GM23338 (cell line): ENCODE data around the gene AGBL4. TPM values are rescaled to one million over a fixed set of nuclear protein-coding genes. Genes with fewer than 3 reads are reported as not detected.

Experiments
- ATAC-seq: fragments of 200-7000 bp; cut with Tn5 transposase; 3 replicates; pipeline ENCODE4 v1.9.1; 2020
- DNase-seq: peaks from one replicate; pipeline ENCODE4 v3.0.0-alpha.2; 2015; ENCODE audit warnings: low spot score
- H2AFZ ChIP-seq: fragments of 200-600 bp; sonication (generic); 2 replicates; pipeline ENCODE4 v1.8.0; 2016; ENCODE audit warnings: antibody characterized with exemption, mild to moderate bottlenecking, moderate library complexity
- H3F3A ChIP-seq: fragments of 200-600 bp; sonication (generic); replicated peaks from 2 replicates; pipeline ENCODE4 v1.8.0; 2017; ENCODE audit warnings: antibody characterized with exemption, mixed run types, low read depth
- H3K27ac ChIP-seq: fragments of 200-600 bp; sonication (generic); 2 replicates; pipeline ENCODE4 v1.6.1; 2016; ENCODE audit warnings: low read depth
- H3K27me3 ChIP-seq: fragments of 200-600 bp; sonication (generic); 2 replicates; pipeline ENCODE4 v1.8.0; 2016; ENCODE audit warnings: mild to moderate bottlenecking, mixed run types, moderate library complexity; ENCODE audit not compliant: insufficient read depth
- H3K36me3 ChIP-seq: fragments of 200-600 bp; sonication (generic); 2 replicates; pipeline ENCODE4 v1.8.0; 2016; ENCODE audit warnings: mild to moderate bottlenecking; ENCODE audit not compliant: insufficient read depth
- H3K4me1 ChIP-seq: fragments of 200-600 bp; sonication (generic); 2 replicates; pipeline ENCODE4 v1.8.0; 2016; ENCODE audit warnings: mild to moderate bottlenecking, moderate library complexity; ENCODE audit not compliant: insufficient read depth
- H3K4me2 ChIP-seq: fragments of 200-600 bp; sonication (generic); 2 replicates; pipeline ENCODE4 v1.7.1; 2017; ENCODE audit warnings: mixed run types
- H3K4me3 ChIP-seq: fragments of 200-600 bp; sonication (generic); 2 replicates; pipeline ENCODE4 v1.6.1; 2016; ENCODE audit warnings: mixed run types
- H3K79me2 ChIP-seq: fragments of 200-600 bp; sonication (generic); replicated peaks from 2 replicates; pipeline ENCODE4 v1.8.0; 2017; ENCODE audit warnings: mild to moderate bottlenecking; ENCODE audit not compliant: insufficient read depth
- H3K9me2 ChIP-seq: fragments of 200-600 bp; sonication (generic); 2 replicates; pipeline ENCODE4 v1.8.0; 2017; ENCODE audit not compliant: insufficient read depth
- H4K20me1 ChIP-seq: fragments of 200-600 bp; sonication (generic); replicated peaks from 2 replicates; pipeline ENCODE4 v1.8.0; 2017; ENCODE audit warnings: mild to moderate bottlenecking; ENCODE audit not compliant: insufficient read depth
- H3K27ac Mint-ChIP-seq: 2 replicates; pipeline ENCODE4 v1.8.0; 2020; ENCODE audit warnings: inconsistent platforms, mild to moderate bottlenecking, moderate library complexity, mixed read lengths
- H3K27me3 Mint-ChIP-seq: 3 replicates; pipeline ENCODE4 v1.8.0; 2022; ENCODE audit warnings: low read depth, mild to moderate bottlenecking, moderate library complexity, mixed read lengths, inconsistent platforms; ENCODE audit not compliant: insufficient read depth, poor library complexity
- H3K36me3 Mint-ChIP-seq: 3 replicates; pipeline ENCODE4 v1.8.0; 2021; ENCODE audit warnings: low read depth, mild to moderate bottlenecking, inconsistent platforms, moderate library complexity, mixed read lengths
- H3K4me1 Mint-ChIP-seq: 3 replicates; pipeline ENCODE4 v1.8.0; 2020; ENCODE audit warnings: mild to moderate bottlenecking, inconsistent platforms, mixed read lengths
- H3K4me3 Mint-ChIP-seq: 3 replicates; pipeline ENCODE4 v1.8.0; 2021; ENCODE audit warnings: moderate library complexity, mild to moderate bottlenecking, inconsistent platforms, mixed read lengths
- H3K9me3 Mint-ChIP-seq: 3 replicates; pipeline ENCODE4 v1.8.0; 2020; ENCODE audit warnings: moderate library complexity, mild to moderate bottlenecking, inconsistent platforms, mixed read lengths
- ETS1 ChIP-seq: IDR thresholded peaks from 2 replicates; pipeline ENCODE4 v1.6.1; 2016; ENCODE audit warnings: antibody characterized with exemption
- EZH2phosphoT487 ChIP-seq: fragments of 200-600 bp; sonication (generic); IDR thresholded peaks from one replicate; pipeline ENCODE4 v1.8.1; 2018; ENCODE audit warnings: antibody characterized with exemption; ENCODE audit not compliant: unreplicated experiment
- POLR2AphosphoS5 ChIP-seq: IDR thresholded peaks from 2 replicates; pipeline ENCODE4 v1.6.1; 2016; ENCODE audit warnings: antibody characterized with exemption, low read depth
- REST ChIP-seq: IDR thresholded peaks from one replicate; pipeline ENCODE4 v1.6.1; 2018; ENCODE audit warnings: antibody characterized with exemption; ENCODE audit not compliant: unreplicated experiment
- STAT1 ChIP-seq: IDR thresholded peaks from one replicate; pipeline ENCODE4 v1.6.1; 2016; ENCODE audit warnings: antibody characterized with exemption; ENCODE audit not compliant: unreplicated experiment
- ZNF114 ChIP-seq: fragments of 250-450 bp; sonication (Bioruptor Pico); IDR thresholded peaks from 2 replicates; pipeline ENCODE4 v1.5.0; 2020; ENCODE audit warnings: mild to moderate bottlenecking, moderate library complexity
- polyA plus RNA-seq: library from polyadenylated mRNA; unstranded; fragments of >200 nt; fragmentation: Nextera tagmentation; extraction: Ambion mirVana; gene quantifications from 2 replicates; pipeline ENCODE4 v1.2.1, GENCODE V29; 2016
- total RNA-seq: library from RNA; depleted of rRNA; stranded (reverse); fragments of >200 nt; shearing (Covaris generic); gene quantifications from 2 replicates; pipeline ENCODE4 v1.2.3, GENCODE V29; 2014
- TF ChIP-seq, protein P1 (sequence below), 2 experiments: fragments of 200-600 bp in 1 of 2; sonication (generic) in 1 of 2; conservative IDR thresholded peaks; 2 replicates each; pipeline versions ENCODE4 v1.5.1 to v1.6.1; 2016 to 2017; ENCODE audit warnings: antibody characterized with exemption in 2 of 2, low read depth in 2 of 2, mild to moderate bottlenecking in 2 of 2, moderate library complexity in 1 of 2

Gene AGBL4
- total and polyA plus RNA-seq, 2 experiments from 2014 or later = 0.91 to 1.5 TPM

- TF ChIP-seq REST (no peak), EZH2phosphoT487 (no peak), ETS1 (no peak), POLR2AphosphoS5 (no peak)
- TF ChIP-seq, protein P1, sequence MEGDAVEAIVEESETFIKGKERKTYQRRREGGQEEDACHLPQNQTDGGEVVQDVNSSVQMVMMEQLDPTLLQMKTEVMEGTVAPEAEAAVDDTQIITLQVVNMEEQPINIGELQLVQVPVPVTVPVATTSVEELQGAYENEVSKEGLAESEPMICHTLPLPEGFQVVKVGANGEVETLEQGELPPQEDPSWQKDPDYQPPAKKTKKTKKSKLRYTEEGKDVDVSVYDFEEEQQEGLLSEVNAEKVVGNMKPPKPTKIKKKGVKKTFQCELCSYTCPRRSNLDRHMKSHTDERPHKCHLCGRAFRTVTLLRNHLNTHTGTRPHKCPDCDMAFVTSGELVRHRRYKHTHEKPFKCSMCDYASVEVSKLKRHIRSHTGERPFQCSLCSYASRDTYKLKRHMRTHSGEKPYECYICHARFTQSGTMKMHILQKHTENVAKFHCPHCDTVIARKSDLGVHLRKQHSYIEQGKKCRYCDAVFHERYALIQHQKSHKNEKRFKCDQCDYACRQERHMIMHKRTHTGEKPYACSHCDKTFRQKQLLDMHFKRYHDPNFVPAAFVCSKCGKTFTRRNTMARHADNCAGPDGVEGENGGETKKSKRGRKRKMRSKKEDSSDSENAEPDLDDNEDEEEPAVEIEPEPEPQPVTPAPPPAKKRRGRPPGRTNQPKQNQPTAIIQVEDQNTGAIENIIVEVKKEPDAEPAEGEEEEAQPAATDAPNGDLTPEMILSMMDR (conservative IDR thresholded peaks at IDR 0.05; ENCODE audit: low read depth in 2 of 2) = no peak
Measured at GRCh38 chr1:48561444-48561843, 1462.3 kb downstream of the AGBL4 start (continued).

- Mint-ChIP-seq H3K27me3 (no peaks in the 10 kb centered on the region), H3K4me3 (no peak overlapping the region), H3K9me3 (no peaks in the 10 kb centered on the region; the same call in 2 of the 3 replicates), H3K36me3 (no peaks in the 10 kb centered on the region), H3K27ac (no peak overlapping the region), H3K4me1 (peaks cover 6% of the 10 kb centered on the region)
- Histone ChIP-seq H3K27me3 (no peaks in the 10 kb centered on the region), H3K36me3 (no peaks in the 10 kb centered on the region), H3K4me2 (no peak overlapping the region), H2AFZ (no peak overlapping the region), H4K20me1 (no peaks in the 10 kb centered on the region), H3K27ac (no peak overlapping the region), H3K9me2 (peaks cover 11% of the 10 kb centered on the region; the same call in 1 of the 2 replicates), H3F3A (no peaks in the 10 kb centered on the region), H3K4me1 (peaks cover 6% of the 10 kb centered on the region), H3K4me3 (no peak overlapping the region), H3K79me2 (no peaks in the 10 kb centered on the region)
- ATAC-seq = no peak
- no peak for DNase-seq
- no peak for TF ChIP-seq ZNF114
- no peak for TF ChIP-seq STAT1
- no peak for TF ChIP-seq REST
- no peak for TF ChIP-seq ETS1
Measured at GRCh38 chr1:48560577-48560976, 1463.2 kb downstream of the AGBL4 start.
